B cell (primary cell): ENCODE data around the gene TBX6. TPM values are rescaled to one million over a fixed set of nuclear protein-coding genes. Genes with fewer than 3 reads are reported as not detected.
A peak's percentile ranks its signal among the peaks of the same experiment; 100 is the strongest.

Experiments
- ATAC-seq: fragments of 200-7000 bp; cut with Tn5 transposase; one replicate; pipeline ENCODE4 v1.10.0; 2021; ENCODE audit warnings: low read depth, mild to moderate bottlenecking, moderate number of reproducible peaks, moderate library complexity
- CTCF ChIA-PET: fragments of 350-600 bp; sonication (Branson Sonifier 250); formaldehyde crosslinking; loops from one replicate; lab custom pipeline; 2021; ENCODE audit warnings: antibody characterized with exemption, inconsistent platforms; lab: Charles Lee
- POLR2A ChIA-PET: fragments of 350-600 bp; sonication (Branson Sonifier 250); formaldehyde crosslinking; loops from one replicate; lab custom pipeline; 2021; ENCODE audit warnings: antibody characterized with exemption; lab: Charles Lee
- DNase-seq: peaks from one replicate; pipeline ENCODE4 v3.0.0; 2013
- H2AFZ ChIP-seq: 2 replicates; pipeline ENCODE4 v1.6.1; 2012; ENCODE audit warnings: mild to moderate bottlenecking, low read depth, low read length; ENCODE audit not compliant: insufficient read depth, poor library complexity, severe bottlenecking
- H3K27ac ChIP-seq, 2 donors: 1 replicate in 1 of 2; 2 replicates in 1 of 2; pipeline ENCODE4 v1.5.1; 2012 to 2013; ENCODE audit warnings: low read length in 2 of 2, mild to moderate bottlenecking in 2 of 2, moderate library complexity in 1 of 2
- H3K27me3 ChIP-seq, 4 experiments: fragments of 200-600 bp in 1 of 4; sonication (generic) in 1 of 4; replicated peaks in 1 of 4; 1 replicate in 2 of 4; 2 replicates in 2 of 4; pipeline versions ENCODE4 v1.6.1 to v1.7.0; 2013 to 2016; ENCODE audit warnings: low read length in 3 of 4, mild to moderate bottlenecking in 2 of 4, mixed read lengths in 1 of 4, moderate library complexity in 1 of 4; ENCODE audit not compliant: insufficient read depth in 4 of 4, control insufficient read depth in 3 of 4; ENCODE audit errors: control extremely low read depth in 1 of 4
- H3K36me3 ChIP-seq, 2 experiments: replicated peaks in 1 of 2; 1 replicate in 1 of 2; 2 replicates in 1 of 2; pipeline versions ENCODE4 v1.6.1 to v1.7.1; 2013; ENCODE audit warnings: low read length in 1 of 2; ENCODE audit not compliant: insufficient read depth in 2 of 2, control insufficient read depth in 1 of 2; ENCODE audit errors: control extremely low read depth in 1 of 2, extremely low read depth in 1 of 2
- H3K4me1 ChIP-seq, 2 donors: fragments of 200-600 bp in 1 of 2; sonication (generic) in 1 of 2; 1 replicate in 1 of 2; 2 replicates in 1 of 2; pipeline versions ENCODE4 v1.5.1 to v1.6.1; 2013 to 2017; ENCODE audit warnings: low read length in 2 of 2; ENCODE audit not compliant: control insufficient read depth in 2 of 2, insufficient read depth in 2 of 2
- H3K4me2 ChIP-seq: replicated peaks from 2 replicates; pipeline ENCODE3; 2012; ENCODE audit warnings: mild to moderate bottlenecking, low read depth, low read length; ENCODE audit not compliant: poor library complexity, severe bottlenecking
- H3K4me3 ChIP-seq, 5 experiments: fragments of 200-600 bp in 1 of 5; sonication (generic) in 1 of 5; 1 replicate in 3 of 5; 2 replicates in 2 of 5; pipeline versions ENCODE4 v1.5.1 to v1.7.0; 2011 to 2016; ENCODE audit warnings: low read length in 4 of 5, mild to moderate bottlenecking in 4 of 5, low read depth in 2 of 5, control low read depth in 1 of 5, moderate library complexity in 1 of 5; ENCODE audit not compliant: insufficient read depth in 1 of 5; ENCODE audit errors: control extremely low read depth in 1 of 5, extremely low read depth in 1 of 5
- H3K79me2 ChIP-seq: fragments of 200-600 bp; sonication (generic); one replicate; pipeline ENCODE4 v1.6.0; 2016; ENCODE audit warnings: low read length; ENCODE audit not compliant: control insufficient read depth, insufficient read depth
- H3K9ac ChIP-seq: fragments of 200-600 bp; sonication (generic); 2 replicates; pipeline ENCODE4 v1.6.1; 2017; ENCODE audit warnings: mild to moderate bottlenecking, low read length, moderate library complexity
- H3K9me3 ChIP-seq, 3 donors: one replicate each; pipeline versions ENCODE4 v1.6.1 to v1.7.1; 2013; ENCODE audit warnings: low read length in 2 of 3; ENCODE audit not compliant: control insufficient read depth in 2 of 3, insufficient read depth in 1 of 3; ENCODE audit errors: control extremely low read depth in 1 of 3
- H4K20me1 ChIP-seq: 2 replicates; pipeline ENCODE4 v1.6.0; 2012; ENCODE audit warnings: mild to moderate bottlenecking, low read length; ENCODE audit not compliant: insufficient read depth, control insufficient read depth, poor library complexity, severe bottlenecking
- H3K27ac Mint-ChIP-seq: one replicate; pipeline ENCODE4 v1.8.0; 2021; ENCODE audit warnings: mixed read lengths
- H3K27me3 Mint-ChIP-seq: one replicate; pipeline ENCODE4 v1.8.0; 2021; ENCODE audit warnings: mixed read lengths
- H3K4me1 Mint-ChIP-seq: one replicate; pipeline ENCODE4 v1.8.0; 2021; ENCODE audit warnings: mixed read lengths
- H3K4me3 Mint-ChIP-seq: one replicate; pipeline ENCODE4 v1.8.0; 2021; ENCODE audit warnings: mixed read lengths
- H3K9me3 Mint-ChIP-seq: one replicate; pipeline ENCODE4 v1.8.0; 2022; ENCODE audit warnings: mixed read lengths; ENCODE audit not compliant: insufficient read depth
- CTCF ChIP-seq: fragments of 200-600 bp; IDR thresholded peaks from one replicate; pipeline ENCODE4 v1.8.0; 2022; ENCODE audit warnings: antibody characterized with exemption, mild to moderate bottlenecking
- EZH2 ChIP-seq: IDR thresholded peaks from 2 replicates; pipeline ENCODE4 v1.6.1; 2012; ENCODE audit warnings: borderline replicate concordance, low read depth, mild to moderate bottlenecking, moderate library complexity, low read length; ENCODE audit not compliant: insufficient read depth, poor library complexity, severe bottlenecking
- WGBS: methylation state at CpG from one replicate; pipeline ENCODE4 v1.1.5; 2013; ENCODE audit warnings: missing lambda C conversion rate; ENCODE audit not compliant: insufficient coverage; 5-methylcytosine and 5-hydroxymethylcytosine counted together
- intact Hi-C: fragments of 100-400 bp; cut with micrococcal nuclease; formaldehyde crosslinking; loops from one replicate; pipeline ENCODE4 v1.10.0; 2022
- polyA plus RNA-seq: library from polyadenylated mRNA; depleted of rRNA; stranded (reverse); fragments of >200 nt; gene quantifications from 2 replicates; pipeline ENCODE4 v1.2.3, GENCODE V29; 2012
- total RNA-seq, 2 donors: library from RNA; stranded (reverse); fragments of 120-200 nt in 1 of 2; gene quantifications; 1 replicate in 1 of 2; 2 replicates in 1 of 2; pipeline versions ENCODE4 v1.2.3 to v1.2.4, GENCODE V29; 2013 to 2022

TBX6 gene
- total and polyA plus RNA-seq, 2 donors (not counting 1 experiment from before 2014, with no cell fraction given): 1.4 to 5.4 TPM

GRCh38 chr16:30139583-30140481 is 48.1 kb upstream of the TBX6 start:
- H3K27me3 ChIP-seq: no peaks in the 10 kb centered on the region
- no peaks in the 10 kb centered on the region for H3K9me3 Mint-ChIP-seq
- no peaks in the 10 kb centered on the region for H3K27me3 Mint-ChIP-seq
- H3K4me3 Mint-ChIP-seq: no peak overlapping the region
- DNase-seq: no peak
- 50% methylated on average over 10 of the region's 13 CpGs for WGBS
- H3K27ac ChIP-seq: no peak overlapping the region
- H4K20me1 ChIP-seq: no peaks in the 10 kb centered on the region
- H3K27ac Mint-ChIP-seq: peak overlapping the region; percentile 5
- ChIA-PET CTCF (interaction anchor here (1.0 to 1.2 kb wide), 2 partner anchors 11 to 39 kb away, joined by 3 read pairs; no protein-coding TSS in a partner anchor), POLR2A (interaction anchor here (0.5 kb wide), 1 partner anchor 25 kb away, joined by 7 read pairs; no protein-coding TSS in a partner anchor)
- H3K4me1 ChIP-seq: peaks cover 6 to 13% of the 10 kb centered on the region in 2 donors
- H3K9ac ChIP-seq: no peak overlapping the region
- ATAC-seq: no peak
- H3K9me3 ChIP-seq: no peaks in the 10 kb centered on the region
- H2AFZ ChIP-seq: peak overlapping the region; percentile 76
- H3K79me2 ChIP-seq: no peaks in the 10 kb centered on the region
- peaks cover 9% of the 10 kb centered on the region for H3K4me1 Mint-ChIP-seq
- no peaks in the 10 kb centered on the region for H3K36me3 ChIP-seq
- no peak overlapping the region for H3K4me3 ChIP-seq
- H3K4me2 ChIP-seq: peak overlapping the region; percentile 49
- TF ChIP-seq CTCF (no peak), EZH2 (no peak)
- intact Hi-C loops: no loop called here

- DNase-seq (no peak), ATAC-seq (no peak)
- POLR2A ChIA-PET: interaction anchor here (0.6 kb wide), 1 partner anchor 14 kb away, joined by 6 read pairs; no protein-coding TSS in a partner anchor
- Mint-ChIP-seq H3K27me3 (no peaks in the 10 kb centered on the region), H3K27ac (no peak overlapping the region), H3K9me3 (no peaks in the 10 kb centered on the region), H3K4me3 (no peak overlapping the region), H3K4me1 (peaks cover 6% of the 10 kb centered on the region)
- CTCF ChIA-PET: no interaction called here
- Histone ChIP-seq H3K9me3 (no peaks in the 10 kb centered on the region), H3K36me3 (no peaks in the 10 kb centered on the region), H4K20me1 (no peaks in the 10 kb centered on the region), H3K9ac (no peak overlapping the region), H3K4me2 (no peak overlapping the region), H2AFZ (no peak overlapping the region), H3K27me3 (no peaks in the 10 kb centered on the region), H3K4me3 (no peak overlapping the region), H3K79me2 (no peaks in the 10 kb centered on the region), H3K4me1 (peaks cover 6 to 8% of the 10 kb centered on the region in 2 donors), H3K27ac (no peak overlapping the region)
- TF ChIP-seq EZH2 (no peak), CTCF (no peak)
- intact Hi-C loops: no loop called here
- WGBS: 89% methylated on average over 5 of the region's 8 CpGs
These were observed 46.2 kb upstream of the TBX6 start for GRCh38 chr16:30137897-30138296.
